Mesenchymal stem cell (in vitro differentiated cells and primary cell): ENCODE results near the gene KCNK1.

Experiments
- DNase-seq: peaks from one replicate; pipeline ENCODE4 v3.0.0-alpha.2; 2013
- H2AFZ ChIP-seq: one replicate; pipeline ENCODE4 v1.6.1; 2013; ENCODE audit warnings: low read depth, mild to moderate bottlenecking, control low read depth, inconsistent platforms, low read length, moderate library complexity
- H2AK5ac ChIP-seq: 2 replicates; pipeline ENCODE4 v1.6.1; 2013; ENCODE audit warnings: low read length, moderate library complexity, mild to moderate bottlenecking, inconsistent platforms; ENCODE audit not compliant: severe bottlenecking
- H2BK120ac ChIP-seq: one replicate; pipeline ENCODE4 v1.6.1; 2013; ENCODE audit warnings: low read depth, mild to moderate bottlenecking, inconsistent platforms, low read length, moderate library complexity
- H2BK12ac ChIP-seq, 2 experiments: one replicate each; pipeline ENCODE4 v1.6.1; 2013; ENCODE audit warnings: inconsistent platforms in 2 of 2, low read length in 2 of 2, mild to moderate bottlenecking in 2 of 2, moderate library complexity in 2 of 2, control low read depth in 1 of 2
- H2BK15ac ChIP-seq: one replicate; pipeline ENCODE4 v1.6.1; 2013; ENCODE audit warnings: mild to moderate bottlenecking, low read depth, inconsistent platforms; ENCODE audit not compliant: poor library complexity, severe bottlenecking
- H2BK5ac ChIP-seq: 2 replicates; pipeline ENCODE4 v1.6.1; 2013; ENCODE audit warnings: low read depth, mild to moderate bottlenecking, low read length, control low read depth, inconsistent platforms; ENCODE audit not compliant: poor library complexity, severe bottlenecking
- H3K14ac ChIP-seq, 2 experiments: one replicate each; pipeline ENCODE4 v1.6.1; 2013; ENCODE audit warnings: inconsistent platforms in 2 of 2, low read length in 2 of 2, control low read depth in 1 of 2, mild to moderate bottlenecking in 1 of 2, moderate library complexity in 1 of 2
- H3K18ac ChIP-seq, 2 experiments: one replicate each; pipeline ENCODE4 v1.6.1; 2013; ENCODE audit warnings: inconsistent platforms in 2 of 2, low read length in 2 of 2, control low read depth in 1 of 2, low read depth in 1 of 2, mild to moderate bottlenecking in 1 of 2
- H3K23ac ChIP-seq, 2 experiments: one replicate each; pipeline ENCODE4 v1.6.1; 2013; ENCODE audit warnings: inconsistent platforms in 2 of 2, low read length in 2 of 2, mild to moderate bottlenecking in 2 of 2, moderate library complexity in 2 of 2, control low read depth in 1 of 2
- H3K27ac ChIP-seq: 2 replicates; pipeline ENCODE4 v1.5.1; 2013; ENCODE audit warnings: mild to moderate bottlenecking, moderate library complexity, low read length, control low read depth, inconsistent platforms; ENCODE audit not compliant: poor library complexity, severe bottlenecking
- H3K27me3 ChIP-seq, 2 experiments: 2 replicates each; pipeline versions ENCODE4 v1.6.1 to v1.7.0; 2013; ENCODE audit warnings: low read length in 2 of 2, mild to moderate bottlenecking in 2 of 2, moderate library complexity in 2 of 2, control low read depth in 1 of 2, inconsistent platforms in 1 of 2; ENCODE audit not compliant: control insufficient read depth in 1 of 2, insufficient read depth in 1 of 2
- H3K36me3 ChIP-seq, 2 experiments: 2 replicates each; pipeline versions ENCODE4 v1.6.1 to v1.7.0; 2013; ENCODE audit warnings: low read length in 2 of 2, control low read depth in 1 of 2, inconsistent platforms in 1 of 2, low read depth in 1 of 2, mild to moderate bottlenecking in 1 of 2; ENCODE audit not compliant: insufficient read depth in 2 of 2, control insufficient read depth in 1 of 2
- H3K4ac ChIP-seq, 2 experiments: one replicate each; pipeline ENCODE4 v1.6.1; 2013; ENCODE audit warnings: inconsistent platforms in 2 of 2, low read length in 2 of 2, mild to moderate bottlenecking in 2 of 2, moderate library complexity in 2 of 2, control low read depth in 1 of 2, low read depth in 1 of 2
- H3K4me1 ChIP-seq: 2 replicates; pipeline ENCODE4 v1.6.1; 2013; ENCODE audit warnings: low read depth, low read length, control low read depth; ENCODE audit not compliant: control insufficient read depth, insufficient read depth
- H3K4me2 ChIP-seq: 2 replicates; pipeline ENCODE4 v1.6.1; 2013; ENCODE audit warnings: low read length, mild to moderate bottlenecking, inconsistent platforms; ENCODE audit not compliant: poor library complexity, severe bottlenecking
- H3K4me3 ChIP-seq, 2 experiments: 2 replicates each; pipeline versions ENCODE4 v1.5.1 to v1.7.0; 2013; ENCODE audit warnings: low read length in 2 of 2, mild to moderate bottlenecking in 2 of 2, control low read depth in 1 of 2, low read depth in 1 of 2; ENCODE audit not compliant: insufficient read depth in 1 of 2
- H3K79me1 ChIP-seq: replicated peaks from 2 replicates; pipeline ENCODE4 v1.6.1; 2013; ENCODE audit warnings: mild to moderate bottlenecking, control low read depth, low read length, inconsistent platforms; ENCODE audit not compliant: poor library complexity, severe bottlenecking
- H3K9ac ChIP-seq: 2 replicates; pipeline ENCODE4 v1.7.0; 2013; ENCODE audit warnings: mild to moderate bottlenecking, low read length, moderate library complexity
- H3K9me3 ChIP-seq: 2 replicates; pipeline ENCODE4 v1.7.0; 2013; ENCODE audit warnings: mild to moderate bottlenecking, low read length; ENCODE audit not compliant: control insufficient read depth
- H4K8ac ChIP-seq: one replicate; pipeline ENCODE4 v1.6.1; 2013; ENCODE audit warnings: inconsistent platforms, mild to moderate bottlenecking, low read length, moderate library complexity
- H4K91ac ChIP-seq: one replicate; pipeline ENCODE4 v1.6.1; 2013; ENCODE audit warnings: mild to moderate bottlenecking, low read length, inconsistent platforms
- WGBS: methylation state at CpG from one replicate; pipeline ENCODE4 v1.1.7; 2013; ENCODE audit warnings: mixed read lengths; 5-methylcytosine and 5-hydroxymethylcytosine counted together

The KCNK1 gene

GRCh38 chr1:233621923-233622322, 8.0 kb downstream of the KCNK1 start:
- H3K27ac ChIP-seq, result no peak overlapping the region
- 93% methylated on average over 1 of the region's 3 CpGs for WGBS
- no peak for DNase-seq
- no peak overlapping the region for H4K91ac ChIP-seq
- H3K9me3 ChIP-seq, result no peaks in the 10 kb centered on the region
- no peak overlapping the region for H3K18ac ChIP-seq
- no peak overlapping the region for H3K4me2 ChIP-seq
- no peaks in the 10 kb centered on the region for H3K4me1 ChIP-seq
- H3K4ac ChIP-seq, result no peak overlapping the region
- H4K8ac ChIP-seq, result no peak overlapping the region
- H2AFZ ChIP-seq, result no peak overlapping the region
- H2BK12ac ChIP-seq, result no peak overlapping the region
- no peak overlapping the region for H2AK5ac ChIP-seq
- no peaks in the 10 kb centered on the region for H3K36me3 ChIP-seq
- no peaks in the 10 kb centered on the region for H3K27me3 ChIP-seq
- no peak overlapping the region for H3K9ac ChIP-seq
- no peak overlapping the region for H3K14ac ChIP-seq
- H2BK120ac ChIP-seq, result no peak overlapping the region
- H3K4me3 ChIP-seq, result no peak overlapping the region
- no peak overlapping the region for H3K23ac ChIP-seq
- H2BK15ac ChIP-seq, result no peak overlapping the region
- no peak overlapping the region for H2BK5ac ChIP-seq
- H3K79me1 ChIP-seq, result no peaks in the 10 kb centered on the region

GRCh38 chr1:233624289-233624688, 10.4 kb downstream of the KCNK1 start:
- Histone ChIP-seq H3K4me2 (no peak overlapping the region), H3K4ac (no peak overlapping the region), H3K4me3 (no peak overlapping the region), H2BK15ac (no peak overlapping the region), H3K9me3 (no peaks in the 10 kb centered on the region), H2AK5ac (no peak overlapping the region), H3K9ac (no peak overlapping the region), H2BK5ac (no peak overlapping the region), H3K18ac (no peak overlapping the region), H3K79me1 (no peaks in the 10 kb centered on the region), H2BK12ac (no peak overlapping the region), H3K14ac (no peak overlapping the region), H3K23ac (no peak overlapping the region), H4K91ac (no peak overlapping the region), H3K27ac (no peak overlapping the region), H2AFZ (no peak overlapping the region), H3K4me1 (no peaks in the 10 kb centered on the region), H3K27me3 (no peaks in the 10 kb centered on the region), H4K8ac (no peak overlapping the region), H3K36me3 (no peaks in the 10 kb centered on the region), H2BK120ac (no peak overlapping the region)
- 94% methylated on average over 3 of the region's 3 CpGs for whole genome bisulfite sequencing
- no peak for DNase-seq

GRCh38 chr1:233625087-233625486, 11.2 kb downstream of the KCNK1 start:
- Histone ChIP-seq H2BK12ac (no peak overlapping the region), H4K8ac (no peak overlapping the region), H3K79me1 (no peaks in the 10 kb centered on the region), H3K36me3 (no peaks in the 10 kb centered on the region), H3K9me3 (no peaks in the 10 kb centered on the region), H3K14ac (no peak overlapping the region), H3K9ac (no peak overlapping the region), H3K4me3 (no peak overlapping the region), H3K4me1 (no peaks in the 10 kb centered on the region), H2BK5ac (no peak overlapping the region), H3K18ac (no peak overlapping the region), H2BK120ac (no peak overlapping the region), H3K27me3 (no peaks in the 10 kb centered on the region), H3K27ac (no peak overlapping the region), H4K91ac (no peak overlapping the region), H3K4me2 (no peak overlapping the region), H3K4ac (no peak overlapping the region), H3K23ac (no peak overlapping the region), H2BK15ac (no peak overlapping the region), H2AK5ac (no peak overlapping the region), H2AFZ (no peak overlapping the region)
- no peak for DNase-seq
- WGBS, result 80% methylated on average over 2 of the region's 2 CpGs

- Histone ChIP-seq H3K27me3 (no peaks in the 10 kb centered on the region), H2BK12ac (no peak overlapping the region), H3K14ac (no peak overlapping the region), H3K9me3 (no peaks in the 10 kb centered on the region), H3K27ac (no peak overlapping the region), H4K8ac (no peak overlapping the region), H2AFZ (no peak overlapping the region), H3K4me2 (no peak overlapping the region), H3K23ac (no peak overlapping the region), H2AK5ac (no peak overlapping the region), H3K4me3 (no peak overlapping the region), H2BK15ac (no peak overlapping the region), H3K4ac (no peak overlapping the region), H3K36me3 (no peaks in the 10 kb centered on the region), H3K18ac (no peak overlapping the region), H3K9ac (no peak overlapping the region), H4K91ac (no peak overlapping the region), H3K4me1 (no peaks in the 10 kb centered on the region), H3K79me1 (no peaks in the 10 kb centered on the region), H2BK120ac (no peak overlapping the region), H2BK5ac (no peak overlapping the region)
- DNase-seq, result no peak
- 88% methylated on average over 4 of the region's 4 CpGs for WGBS
These were observed 11.6 kb downstream of the KCNK1 start for GRCh38 chr1:233625510-233625981.
